ENCODE measurements around the gene DDIT4. TPM values are rescaled to one million over a fixed set of nuclear protein-coding genes. Genes with fewer than 3 reads are reported as not detected.
A peak's percentile ranks its signal among the peaks of the same experiment; 100 is the strongest.

The DDIT4 gene
- total RNA-seq, 4 donors from 2014 or later = 77.4 to 247 (median 146) TPM

- intact Hi-C loops (cut with DNase I) = no loop called here
- 85% methylated on average over 4 of the region's 4 CpGs for WGBS
- DNase-seq (ENCODE audit: extremely low spot score) = no peak
- H3K4me3 ChIP-seq = no peak overlapping the region
- no peak overlapping the region for H3K27ac ChIP-seq (replicated peaks in 1 of 4)
- peaks cover 40 to 48% (median 44%) of the 10 kb centered on the region in 4 donors for H3K4me1 ChIP-seq
- H3K9me3 ChIP-seq = no peaks in the 10 kb centered on the region
- H3K27me3 ChIP-seq = no peaks in the 10 kb centered on the region
- TF ChIP-seq POLR2A (IDR thresholded peaks at IDR 0.05; ENCODE audit: low read depth) (no peak), EP300 (IDR thresholded peaks at IDR 0.05) (no peak), CTCF (IDR thresholded peaks at IDR 0.05) (no peak), POLR2AphosphoS5 (IDR thresholded peaks at IDR 0.05) (no peak)
- H3K36me3 ChIP-seq = no peaks in the 10 kb centered on the region
Observed at GRCh38 chr10:72310636-72311035, 36.9 kb downstream of the DDIT4 start.

DNA sequence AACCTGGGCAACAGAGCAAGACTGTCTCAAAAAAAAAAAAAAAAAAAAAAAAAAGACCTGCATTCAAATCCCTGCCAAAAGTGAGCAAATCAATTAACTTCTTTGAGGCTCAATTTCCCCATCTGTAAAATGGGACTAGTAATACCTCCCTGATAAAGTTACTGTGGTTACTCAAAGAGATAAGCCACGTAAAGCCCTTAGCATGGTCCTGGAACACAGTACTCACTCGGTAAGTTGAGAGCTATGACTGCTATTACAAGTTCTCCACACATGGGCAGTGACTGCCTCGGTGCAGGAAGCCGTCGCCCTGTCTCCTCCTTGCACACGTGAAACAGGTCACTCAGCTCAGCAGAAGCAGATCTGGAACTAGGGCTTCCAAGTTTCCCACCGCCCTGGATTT is 37.9 kb downstream of the DDIT4 start:
- no peaks in the 10 kb centered on the region for H3K9me3 ChIP-seq
- H3K27me3 ChIP-seq = no peaks in the 10 kb centered on the region
- DNase-seq (ENCODE audit: extremely low spot score) = no peak
- WGBS = 91% methylated on average over 7 of the region's 7 CpGs
- no peak overlapping the region for H3K27ac ChIP-seq (replicated peaks in 1 of 4)
- no peak overlapping the region for H3K4me3 ChIP-seq
- TF ChIP-seq EP300 (IDR thresholded peaks at IDR 0.05) = no peak
- no peak for TF ChIP-seq POLR2AphosphoS5 (IDR thresholded peaks at IDR 0.05)
- TF ChIP-seq CTCF (IDR thresholded peaks at IDR 0.05) = no peak
- TF ChIP-seq POLR2A (IDR thresholded peaks at IDR 0.05; ENCODE audit: low read depth) = no peak
- intact Hi-C loops (cut with DNase I) = no loop called here
- H3K36me3 ChIP-seq = no peaks in the 10 kb centered on the region
- H3K4me1 ChIP-seq = peaks cover 50 to 59% (median 52%) of the 10 kb centered on the region in 4 donors

- H3K4me3 ChIP-seq = no peak overlapping the region
- WGBS = 92% methylated on average over 8 of the region's 8 CpGs
- intact Hi-C loops (cut with DNase I) = no loop called here
- H3K27me3 ChIP-seq = no peaks in the 10 kb centered on the region
- no peak for DNase-seq (ENCODE audit: extremely low spot score)
- H3K36me3 ChIP-seq = no peaks in the 10 kb centered on the region
- H3K9me3 ChIP-seq = no peaks in the 10 kb centered on the region
- no peak for TF ChIP-seq POLR2A (IDR thresholded peaks at IDR 0.05; ENCODE audit: low read depth)
- TF ChIP-seq CTCF (IDR thresholded peaks at IDR 0.05) = no peak
- TF ChIP-seq EP300 (IDR thresholded peaks at IDR 0.05) = no peak
- no peak for TF ChIP-seq POLR2AphosphoS5 (IDR thresholded peaks at IDR 0.05)
- peaks cover 59 to 70% (median 63%) of the 10 kb centered on the region in 4 donors for H3K4me1 ChIP-seq
- no peak overlapping the region for H3K27ac ChIP-seq (replicated peaks in 1 of 4)
Observed at GRCh38 chr10:72312865-72313391, 39.2 kb downstream of the DDIT4 start.

- Histone ChIP-seq H3K36me3 (no peaks in the 10 kb centered on the region), H3K9me3 (no peaks in the 10 kb centered on the region), H3K27me3 (no peaks in the 10 kb centered on the region), H3K27ac (replicated peaks in 1 of 4) (no peak overlapping the region), H3K4me3 (no peak overlapping the region), H3K4me1 (peaks cover 59 to 70% (median 64%) of the 10 kb centered on the region in 4 donors)
- 94% methylated on average over 7 of the region's 7 CpGs for WGBS
- no peak for TF ChIP-seq EP300 (IDR thresholded peaks at IDR 0.05)
- TF ChIP-seq POLR2A (IDR thresholded peaks at IDR 0.05; ENCODE audit: low read depth) = no peak
- no peak for TF ChIP-seq POLR2AphosphoS5 (IDR thresholded peaks at IDR 0.05)
- TF ChIP-seq CTCF (IDR thresholded peaks at IDR 0.05) = no peak
- intact Hi-C loops (cut with DNase I) = no loop called here
- DNase-seq (ENCODE audit: extremely low spot score) = no peak
Observed at GRCh38 chr10:72314263-72314662, 40.5 kb downstream of the DDIT4 start.

- H3K9me3 ChIP-seq = no peaks in the 10 kb centered on the region
- DNase-seq (ENCODE audit: extremely low spot score) = no peak
- intact Hi-C loops (cut with DNase I) = no loop called here
- TF ChIP-seq POLR2A (IDR thresholded peaks at IDR 0.05; ENCODE audit: low read depth) (no peak), EP300 (IDR thresholded peaks at IDR 0.05) (no peak), POLR2AphosphoS5 (IDR thresholded peaks at IDR 0.05) (no peak), CTCF (IDR thresholded peaks at IDR 0.05) (no peak)
- no peaks in the 10 kb centered on the region for H3K27me3 ChIP-seq
- WGBS = 62% methylated on average over 6 of the region's 7 CpGs
- no peak overlapping the region for H3K4me3 ChIP-seq
- peak overlapping the region; percentile 75 to 88 (median 83) for H3K27ac ChIP-seq (replicated peaks in 1 of 4)
- peaks cover 56 to 70% (median 64%) of the 10 kb centered on the region in 4 donors for H3K4me1 ChIP-seq
- no peaks in the 10 kb centered on the region for H3K36me3 ChIP-seq
Observed at GRCh38 chr10:72315054-72315453, 41.3 kb downstream of the DDIT4 start.
